Limb (tissue), 2 donors: ENCODE results near the gene PPP2R1B.
A peak's percentile ranks its signal among the peaks of the same experiment; 100 is the strongest.
"Not testable (repeated sequence)": the region's sequence is repeated elsewhere in the genome, so short reads cannot be mapped to it uniquely, and the experiment has no call there.

Source experiments
- DNase-seq, 2 donors: peaks; one replicate each; pipeline ENCODE4 v3.0.0-alpha.2; 2016; ENCODE audit errors: extremely low spot score in 2 of 2

Gene PPP2R1B

DNA sequence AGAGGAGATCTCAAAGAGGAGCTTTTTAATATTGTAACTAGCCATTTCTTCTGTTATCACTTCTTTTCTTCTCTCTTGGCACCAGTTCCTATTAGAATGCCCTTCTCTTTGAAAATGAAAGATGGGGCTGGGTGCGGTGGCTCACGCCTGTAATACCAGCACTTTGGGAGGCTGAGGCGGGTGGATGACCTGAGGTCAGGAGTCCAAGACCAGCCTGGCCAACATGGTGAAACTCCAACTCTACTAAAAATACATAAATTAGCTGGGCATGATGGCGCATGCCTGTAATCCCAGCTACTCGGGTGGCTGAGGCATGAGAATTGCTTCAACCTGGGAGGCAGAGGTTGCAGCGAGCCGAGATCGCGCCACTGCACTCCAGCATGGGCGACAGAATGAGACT lies 18.1 kb upstream of the PPP2R1B start:
- DNase-seq: not testable (repeated sequence)

- no peak for DNase-seq
These were observed 16.0 kb upstream of the PPP2R1B start for GRCh38 chr11:111782109-111782741.

DNA sequence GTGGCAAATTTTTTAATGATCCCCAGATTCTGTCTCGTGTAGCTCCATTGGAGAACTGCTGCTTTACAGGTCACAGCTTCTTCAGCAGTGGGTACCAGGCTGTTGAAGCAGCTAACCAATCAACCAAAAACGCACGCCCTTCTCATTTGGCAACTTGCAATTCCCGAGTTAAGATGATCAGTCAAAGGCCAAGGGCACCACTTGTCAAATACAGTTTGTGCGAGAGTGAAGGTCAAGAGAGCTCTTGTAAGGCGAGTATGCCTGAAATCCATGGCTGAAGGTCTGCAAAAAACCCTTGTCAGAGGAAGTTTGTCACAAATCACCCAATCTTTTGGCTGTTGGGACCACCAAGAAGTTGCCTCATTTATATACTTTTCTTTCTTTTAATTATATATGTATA lies 12.9 kb upstream of the PPP2R1B start:
- DNase-seq: no peak

GRCh38 chr11:111778047-111778558 lies 11.9 kb upstream of the PPP2R1B start:
- no peak for DNase-seq

GRCh38 chr11:111777094-111778046 lies 11.2 kb upstream of the PPP2R1B start:
- DNase-seq: peak in 1 of 2 donors; percentile 85

DNA sequence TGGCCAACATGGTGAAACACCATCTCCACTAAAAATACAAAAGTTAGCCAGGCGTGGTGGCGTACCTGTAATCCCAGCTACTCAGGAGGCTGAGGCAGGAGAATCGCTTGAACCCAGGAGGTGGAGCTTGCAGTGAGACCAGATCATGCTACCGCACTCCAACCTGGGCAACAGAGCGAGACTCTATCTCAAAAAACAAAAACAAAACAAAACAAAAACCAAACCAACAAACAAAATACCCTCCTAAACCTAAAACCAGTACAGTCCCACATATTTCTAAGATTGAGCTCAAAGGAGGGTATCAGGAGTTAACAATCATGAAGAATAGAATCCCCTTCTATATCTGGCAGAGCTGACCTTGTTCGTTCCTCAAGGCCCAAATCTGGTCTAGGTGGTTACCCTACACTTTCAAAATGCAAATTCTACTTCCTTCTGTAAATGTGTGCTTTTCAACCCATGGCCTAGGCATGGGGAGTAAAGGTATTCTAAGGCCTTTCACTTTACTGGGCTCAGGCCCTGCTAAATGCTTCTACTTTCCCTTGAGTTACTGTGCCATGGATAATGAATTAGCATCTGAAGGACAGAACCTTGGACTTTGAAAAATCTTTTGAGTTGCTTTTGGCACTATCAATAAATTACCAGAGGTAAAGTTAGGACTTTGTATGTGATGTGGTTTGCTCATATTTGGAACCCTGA lies 10.4 kb upstream of the PPP2R1B start:
- no peak for DNase-seq

DNA sequence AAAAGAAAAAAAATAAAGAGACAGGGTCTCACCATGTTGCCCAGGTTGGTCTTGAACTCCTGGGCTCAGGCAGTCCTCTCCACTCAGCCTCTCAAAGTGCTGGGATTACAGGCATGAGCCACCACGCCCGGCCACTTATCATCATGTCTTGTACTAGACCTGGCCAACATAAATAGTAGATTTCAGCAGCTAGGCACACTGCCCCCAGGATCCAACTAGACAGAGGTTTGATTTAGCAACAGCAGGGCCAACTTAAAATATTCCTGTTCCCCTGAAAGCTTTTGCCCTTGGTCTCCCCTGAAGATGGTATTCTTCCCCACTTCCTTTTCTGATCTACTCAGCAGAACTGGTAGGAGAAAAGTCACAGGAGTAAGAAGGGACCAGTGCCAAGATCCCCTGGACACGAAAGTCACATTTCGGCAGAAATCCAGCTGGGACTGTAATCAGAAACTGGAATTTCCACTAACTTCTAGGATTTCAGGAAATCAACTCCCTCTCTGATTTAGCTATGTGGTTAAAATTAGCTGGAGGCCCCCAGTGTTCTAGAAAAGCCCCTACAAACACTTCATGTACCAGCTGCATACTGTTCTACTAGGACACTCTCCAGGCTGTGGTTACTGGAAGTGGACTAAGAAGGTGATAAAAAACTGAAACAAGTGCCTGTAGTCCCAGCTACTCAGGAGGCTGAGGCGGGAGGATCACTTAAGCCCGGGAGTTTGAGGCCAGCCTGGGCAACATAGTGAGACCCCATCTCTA lies 8.9 kb upstream of the PPP2R1B start:
- peak; percentile 29 to 40 for DNase-seq

GRCh38 chr11:111772535-111772934 lies 6.3 kb upstream of the PPP2R1B start:
- no peak for DNase-seq

DNA sequence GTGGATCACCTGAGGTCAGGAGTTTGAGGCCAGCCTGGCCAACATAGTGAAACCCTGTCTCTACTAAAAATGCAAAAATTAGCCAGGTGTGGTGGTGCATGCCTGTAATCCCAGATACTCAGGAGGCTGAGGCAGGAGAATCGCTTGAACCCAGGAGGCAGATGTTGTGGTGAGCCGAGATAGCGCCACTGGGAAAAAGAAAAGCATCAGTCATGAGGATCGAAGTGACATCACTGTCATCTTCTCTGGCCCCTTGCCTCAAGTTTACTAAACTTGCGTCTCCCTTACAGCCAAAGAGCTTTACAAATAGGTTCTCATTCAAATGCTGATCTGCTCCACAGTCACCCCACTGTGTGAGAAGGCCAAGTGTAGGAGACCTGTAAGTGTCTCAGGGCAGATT lies 5.0 kb upstream of the PPP2R1B start:
- not testable (repeated sequence) for DNase-seq

DNA sequence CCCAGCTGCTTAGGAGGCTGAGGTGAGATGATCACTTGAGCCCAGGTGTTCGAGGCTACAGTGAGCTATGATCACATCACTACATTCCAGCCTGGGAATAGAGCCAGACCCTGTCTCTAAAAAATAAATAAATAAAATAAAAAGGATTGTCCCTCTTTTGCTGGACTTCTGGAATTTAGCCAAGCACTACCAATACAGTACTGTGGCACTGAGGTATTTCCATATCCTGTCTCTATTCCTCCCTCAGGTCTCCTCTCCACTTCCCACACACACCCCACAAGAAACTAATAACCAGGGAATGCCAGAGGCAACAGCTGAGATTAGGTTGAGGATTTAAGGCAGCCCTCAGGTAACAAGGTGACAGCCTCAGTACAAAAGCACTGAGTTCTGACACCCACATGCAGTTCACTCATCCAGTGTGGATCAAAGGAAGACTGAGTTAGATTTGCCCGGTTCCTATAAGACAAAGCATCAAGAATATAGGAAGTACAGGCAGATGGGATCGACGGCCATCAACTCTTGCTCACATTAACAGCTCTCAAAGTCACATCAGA lies 4.5 kb upstream of the PPP2R1B start:
- no peak for DNase-seq

- no peak for DNase-seq
These were observed 599 bp upstream of the PPP2R1B start for GRCh38 chr11:111766834-111767142.

DNA sequence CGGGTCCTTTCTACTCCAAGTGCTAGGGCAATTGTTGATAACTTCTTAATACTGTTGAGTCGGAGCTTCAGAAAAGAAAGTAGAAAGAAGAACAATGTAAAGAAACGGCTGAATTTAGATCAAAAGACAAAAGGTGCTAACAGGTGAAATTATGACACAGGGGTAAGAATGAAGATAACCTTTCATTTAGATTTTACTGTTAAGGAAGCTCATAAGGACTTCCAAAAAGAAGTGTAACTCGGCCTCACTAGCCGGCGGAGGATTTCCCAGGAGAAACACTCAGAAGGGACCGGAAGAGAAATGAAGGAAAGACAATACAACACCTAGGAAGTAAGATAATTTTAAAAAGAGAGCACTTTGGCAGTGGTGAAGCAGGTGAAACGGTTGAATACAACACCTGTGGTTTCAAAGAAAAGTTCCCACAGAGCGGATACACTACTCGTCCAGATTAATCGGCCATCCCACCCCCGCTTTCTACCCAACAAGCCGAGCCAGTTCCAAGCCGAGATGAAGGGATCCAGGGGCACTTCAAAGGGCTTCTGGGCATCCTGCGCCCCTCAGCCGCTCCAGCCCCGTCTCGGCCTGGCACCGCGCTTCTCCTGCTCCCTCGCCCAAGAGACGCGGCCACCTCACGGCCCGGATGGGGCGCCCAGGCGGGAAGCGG lies 737 bp downstream of the PPP2R1B start:
- no peak for DNase-seq

DNA sequence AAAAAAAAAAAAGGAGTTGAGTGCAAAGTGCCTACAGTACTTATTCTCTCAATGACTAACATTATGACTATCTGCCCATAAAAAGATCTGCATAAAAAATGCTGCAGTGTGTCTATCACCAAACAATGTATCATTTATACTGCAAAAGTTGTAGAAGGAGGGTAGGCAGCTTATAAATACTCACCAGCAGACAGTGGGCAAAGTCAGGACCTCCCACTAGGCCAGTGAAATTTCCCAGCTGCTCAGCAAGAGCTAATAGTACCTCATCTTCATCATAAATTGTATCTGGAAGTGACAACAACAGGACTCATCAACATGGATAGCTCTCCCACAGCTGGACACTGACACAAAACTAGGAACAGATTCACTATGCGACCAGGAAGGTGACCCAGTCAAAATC lies 1.6 kb downstream of the PPP2R1B start:
- DNase-seq: no peak

GRCh38 chr11:111762981-111763643 lies 3.1 kb downstream of the PPP2R1B start:
- DNase-seq: no peak

GRCh38 chr11:111762526-111762925 lies 3.7 kb downstream of the PPP2R1B start:
- DNase-seq: no peak

- no peak for DNase-seq
These were observed 5.2 kb downstream of the PPP2R1B start for GRCh38 chr11:111761036-111761435.

GRCh38 chr11:111759778-111760407 lies 6.3 kb downstream of the PPP2R1B start:
- DNase-seq: no peak

- no peak for DNase-seq
These were observed 6.8 kb downstream of the PPP2R1B start for GRCh38 chr11:111759376-111759775.

- no peak for DNase-seq
These were observed 10.1 kb downstream of the PPP2R1B start for GRCh38 chr11:111756097-111756496.

DNA sequence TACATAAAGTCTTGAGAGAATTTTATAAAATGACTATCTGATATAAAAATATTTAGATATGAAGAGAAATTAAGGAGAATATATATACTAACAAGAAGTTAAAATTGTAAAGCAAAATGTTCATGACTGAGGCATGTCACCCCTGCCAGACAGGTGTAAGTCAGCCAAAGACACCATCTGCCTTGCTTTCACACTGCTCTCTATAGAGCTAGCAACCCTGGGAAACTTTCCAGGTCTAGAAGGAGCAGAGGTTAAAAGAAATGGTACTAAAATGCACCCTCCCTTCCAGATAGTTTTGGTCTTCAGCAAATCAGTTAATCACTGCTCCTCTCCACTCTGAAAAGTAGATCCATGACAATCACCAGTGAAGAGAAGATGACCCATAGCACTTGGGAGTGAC lies 16.5 kb downstream of the PPP2R1B start:
- DNase-seq: no peak
